ENCODE measurements around the gene CARD14.
"Not testable (repeated sequence)": the region's sequence is repeated elsewhere in the genome, so short reads cannot be mapped to it uniquely, and the experiment has no call there.

Gene CARD14

DNA sequence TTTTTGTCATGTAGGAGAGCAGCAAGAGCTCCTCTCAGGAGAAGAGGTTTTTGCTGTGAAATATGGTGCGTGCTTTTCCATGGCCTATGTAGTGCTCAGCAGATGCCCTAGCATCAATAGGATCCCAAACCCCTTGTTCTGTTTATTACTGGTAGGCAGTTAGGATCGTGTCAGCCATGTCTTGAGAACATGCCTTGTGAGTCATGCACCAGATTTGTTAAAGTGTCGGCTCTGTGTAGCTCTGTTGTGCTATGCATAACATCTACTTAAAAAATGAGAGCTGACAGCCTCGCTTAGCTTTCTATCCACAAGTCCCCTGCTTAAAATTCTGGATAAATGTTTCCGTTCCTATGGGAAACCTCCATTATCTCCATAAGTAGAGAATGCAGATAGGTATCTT is 18.5 kb upstream of the CARD14 start:
- DNase-seq, result no peak

GRCh38 chr17:80152081-80152702 is 17.6 kb upstream of the CARD14 start:
- no peak for DNase-seq

DNA sequence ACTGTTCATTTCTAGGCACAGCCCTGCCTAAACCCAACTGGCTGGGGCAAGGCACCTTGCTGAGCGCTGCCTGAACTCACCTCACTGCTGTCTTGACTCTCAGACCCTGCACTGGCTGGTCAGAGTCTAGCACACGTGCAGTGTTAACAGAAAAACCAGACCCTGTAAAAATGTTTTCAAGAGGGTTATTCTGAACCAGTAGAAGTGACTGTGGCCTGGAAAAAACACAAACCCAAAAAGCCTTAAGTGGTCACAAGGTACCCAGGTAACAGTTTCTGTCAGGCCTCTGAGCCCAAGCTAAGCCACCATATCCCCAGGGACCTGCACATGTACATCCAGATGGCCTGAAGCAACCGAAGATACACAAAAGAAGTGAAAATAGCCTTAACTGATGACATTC is 16.8 kb upstream of the CARD14 start:
- DNase-seq, result no peak

DNA sequence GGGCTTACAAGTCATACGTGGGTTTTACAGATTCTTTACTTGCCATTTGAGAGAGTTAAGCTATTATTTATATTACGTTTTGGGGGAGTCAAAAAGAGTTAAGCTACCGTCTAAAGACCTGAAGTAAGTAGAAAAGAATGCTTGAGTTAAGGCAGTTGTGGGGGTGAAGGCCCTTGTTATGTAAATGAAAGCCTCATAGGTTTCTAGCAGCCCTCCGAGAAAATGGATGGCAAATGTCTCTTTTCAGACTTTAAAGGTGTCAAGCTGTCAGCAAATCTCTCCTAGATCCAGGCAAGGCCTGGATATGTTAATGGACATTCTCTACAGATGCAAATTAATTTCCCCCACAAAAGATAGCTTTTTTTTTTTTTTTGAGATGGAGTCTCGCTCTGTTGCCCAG is 15.7 kb upstream of the CARD14 start:
- DNase-seq, result no peak

GRCh38 chr17:80155600-80155999 is 14.2 kb upstream of the CARD14 start:
- DNase-seq, result not testable (repeated sequence)

DNA sequence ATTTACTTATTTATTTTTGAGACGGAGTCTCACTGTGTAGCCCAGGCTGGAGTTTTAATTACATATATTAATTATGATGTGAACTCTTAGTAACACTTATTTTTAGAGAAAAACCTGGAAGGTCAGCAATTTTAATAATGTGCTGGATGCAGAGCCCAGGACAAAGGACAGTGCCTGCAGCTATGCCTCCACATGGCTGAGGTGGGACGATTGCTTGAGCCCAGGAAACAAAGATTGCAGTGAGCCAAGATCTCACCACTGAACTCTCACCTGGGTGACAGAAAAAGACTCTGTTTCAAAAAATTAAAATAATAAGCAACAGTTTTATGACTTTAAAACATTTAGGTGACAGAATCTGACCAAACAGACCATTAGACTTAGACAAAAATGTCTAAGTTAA is 11.0 kb upstream of the CARD14 start:
- no peak for DNase-seq

- no peak for DNase-seq
These were observed 9.3 kb upstream of the CARD14 start for GRCh38 chr17:80160536-80160935.

DNA sequence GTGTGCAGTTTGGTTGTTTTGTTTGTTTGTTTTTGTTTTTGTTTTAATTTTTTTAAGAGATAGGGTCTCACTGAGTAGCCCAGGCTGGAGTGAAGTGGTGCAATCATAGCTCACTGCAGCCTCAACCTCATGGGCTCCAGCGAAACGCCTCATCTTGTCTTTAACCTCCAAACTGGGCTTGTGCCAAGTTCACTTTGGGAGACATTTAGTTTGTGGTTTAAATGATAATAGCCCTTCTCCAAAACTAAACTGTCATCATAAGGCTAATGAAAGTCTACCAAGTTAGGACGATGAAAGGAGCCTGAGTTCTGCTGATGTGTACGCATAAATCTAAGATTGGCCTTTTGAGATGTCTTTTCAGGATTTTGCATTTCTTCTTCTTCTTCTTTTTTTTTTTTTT is 6.5 kb upstream of the CARD14 start:
- DNase-seq, result no peak

DNA sequence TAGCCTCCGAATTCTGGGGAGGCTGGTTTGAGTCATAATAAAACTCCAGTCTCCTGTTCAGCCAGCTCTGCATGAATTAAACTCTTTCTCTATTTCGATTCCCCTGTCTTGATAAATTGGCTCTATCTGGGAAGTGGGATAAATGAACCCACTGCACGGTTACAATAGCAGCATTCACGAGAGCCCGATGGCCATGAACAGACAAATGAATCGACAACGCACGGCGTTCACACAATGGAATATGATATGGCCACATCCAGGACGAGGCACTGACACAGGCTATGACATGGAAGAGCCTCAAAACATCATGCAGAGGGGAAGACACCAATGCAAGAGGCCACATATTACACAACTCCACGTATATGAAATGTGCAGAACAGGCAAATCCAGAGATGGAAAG is 5.6 kb upstream of the CARD14 start:
- DNase-seq, result no peak

DNA sequence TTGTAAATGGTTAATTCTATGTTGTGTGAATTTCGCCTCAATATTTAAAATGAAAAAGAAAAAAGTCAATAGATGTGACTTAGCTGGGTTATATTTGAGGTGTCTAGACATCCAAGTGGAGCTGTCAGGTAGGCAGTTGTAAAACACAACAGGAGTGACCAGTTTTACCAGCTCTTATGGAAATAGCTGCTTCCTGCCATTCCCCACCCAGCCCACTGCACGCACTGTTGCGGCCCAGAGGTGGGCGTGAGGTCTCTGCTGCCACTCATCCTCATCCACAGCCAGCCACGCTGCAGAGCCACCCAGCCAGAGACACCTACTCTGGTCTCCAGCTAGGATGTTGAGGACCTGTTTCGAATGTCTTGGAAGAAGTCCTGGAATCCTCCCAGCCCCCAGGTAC is 3.4 kb upstream of the CARD14 start:
- no peak for DNase-seq

DNA sequence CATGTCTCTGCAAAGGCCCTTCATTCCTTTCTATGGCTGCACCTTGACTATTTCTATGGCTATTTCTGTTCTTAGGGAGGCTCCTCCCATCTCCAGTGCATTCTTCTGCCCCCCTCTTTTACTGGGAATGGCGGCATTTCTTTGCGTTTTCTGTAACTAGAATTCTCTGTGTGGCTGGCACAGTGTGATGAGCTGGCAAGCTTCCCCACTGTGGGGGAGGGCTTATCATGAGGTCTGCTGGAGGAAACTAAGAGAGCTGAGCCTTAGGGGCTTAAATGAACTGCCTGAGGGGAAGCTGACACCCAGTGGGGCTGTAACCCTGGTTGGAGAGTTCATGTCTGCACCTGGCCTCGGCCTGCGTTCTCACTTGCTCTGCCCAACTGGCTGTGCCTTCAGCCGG is 1.5 kb upstream of the CARD14 start:
- no peak for DNase-seq

- DNase-seq, result no peak
These were observed 723 bp upstream of the CARD14 start for GRCh38 chr17:80169107-80169506.

GRCh38 chr17:80171681-80172080 is 1.9 kb downstream of the CARD14 start:
- DNase-seq, result no peak

DNA sequence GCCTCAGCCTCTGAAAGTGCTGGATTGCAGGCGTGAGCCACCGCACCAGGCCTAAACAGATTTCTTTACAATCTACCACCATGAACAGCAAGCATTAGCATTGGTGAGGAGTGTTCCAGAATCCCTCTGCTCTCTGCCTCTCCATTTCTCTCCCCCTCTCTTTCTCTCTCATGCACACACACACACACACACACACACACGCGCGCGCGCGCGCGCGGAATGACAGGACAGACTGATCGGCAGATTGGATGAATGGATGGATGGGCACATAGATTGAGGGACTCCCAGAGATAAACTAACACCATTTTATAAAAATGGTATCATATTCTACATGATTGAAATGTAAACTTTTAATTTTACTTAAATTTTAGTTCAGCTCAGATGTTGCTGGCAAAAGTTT is 3.3 kb downstream of the CARD14 start:
- DNase-seq, result no peak

GRCh38 chr17:80173916-80174315 is 4.1 kb downstream of the CARD14 start:
- DNase-seq, result no peak

GRCh38 chr17:80176757-80177156 is 6.9 kb downstream of the CARD14 start:
- DNase-seq, result no peak

- DNase-seq, result no peak
These were observed 8.3 kb downstream of the CARD14 start for GRCh38 chr17:80177986-80178595.

GRCh38 chr17:80180192-80180591 is 10.4 kb downstream of the CARD14 start:
- DNase-seq, result no peak

GRCh38 chr17:80181431-80181830 is 11.6 kb downstream of the CARD14 start:
- no peak for DNase-seq

- DNase-seq, result no peak
These were observed 12.5 kb downstream of the CARD14 start for GRCh38 chr17:80182118-80182844.

DNA sequence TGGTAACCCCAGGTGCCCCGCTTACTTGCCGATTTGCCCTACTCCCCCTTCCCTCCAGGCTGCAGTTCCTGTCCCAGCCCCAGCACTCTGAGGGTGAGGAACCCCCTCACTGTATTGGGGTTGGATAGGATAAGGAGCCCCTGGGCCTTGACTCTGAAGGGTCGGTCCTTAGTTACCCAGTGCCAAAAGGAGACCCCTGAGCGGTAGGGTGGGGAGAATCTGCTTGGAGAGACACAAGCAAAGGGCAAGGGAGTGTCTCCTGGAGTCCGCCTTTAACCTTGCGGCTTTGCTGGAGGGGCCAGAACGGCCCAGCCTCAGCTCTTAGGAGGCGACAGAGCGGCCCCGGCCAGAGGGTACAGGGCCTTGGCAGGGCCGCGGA is 13.0 kb downstream of the CARD14 start:
- no peak for DNase-seq

DNA sequence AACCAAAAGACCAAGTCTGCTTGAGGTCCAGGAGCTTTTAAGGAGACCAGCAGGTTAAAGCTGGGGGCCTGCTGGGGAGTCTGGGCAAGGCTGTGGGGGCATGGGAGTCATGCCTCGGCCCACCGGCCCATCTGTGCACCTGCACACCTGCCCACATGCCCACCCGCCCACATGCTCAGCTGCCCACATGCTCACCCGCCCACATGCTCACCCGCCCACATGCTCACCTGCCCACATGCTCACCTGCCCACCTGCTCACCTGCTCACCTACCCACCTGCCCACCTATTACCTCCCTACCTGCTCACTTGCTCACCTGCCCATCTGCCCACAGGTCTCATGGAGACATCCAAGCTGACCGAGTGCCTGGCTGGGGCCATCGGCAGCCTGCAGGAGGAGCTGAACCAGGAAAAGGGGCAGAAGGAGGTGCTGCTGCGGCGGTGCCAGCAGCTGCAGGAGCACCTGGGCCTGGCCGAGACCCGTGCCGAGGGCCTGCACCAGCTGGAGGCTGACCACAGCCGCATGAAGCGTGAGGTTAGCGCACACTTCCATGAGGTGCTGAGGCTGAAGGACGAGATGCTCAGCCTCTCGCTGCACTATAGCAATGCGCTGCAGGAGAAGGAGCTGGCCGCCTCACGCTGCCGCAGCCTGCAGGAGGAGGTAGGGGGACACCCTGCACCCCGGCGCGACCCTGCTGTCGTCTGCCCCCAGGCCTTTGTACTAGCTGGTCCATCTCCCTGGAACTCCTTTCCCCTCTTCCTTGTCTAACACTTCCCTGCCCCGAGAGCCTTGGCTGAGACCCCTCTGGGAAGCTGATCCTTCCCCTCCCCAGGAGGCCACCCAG is 14.0 kb downstream of the CARD14 start:
- no peak for DNase-seq

GRCh38 chr17:80184423-80184714 is 14.5 kb downstream of the CARD14 start:
- no peak for DNase-seq

DNA sequence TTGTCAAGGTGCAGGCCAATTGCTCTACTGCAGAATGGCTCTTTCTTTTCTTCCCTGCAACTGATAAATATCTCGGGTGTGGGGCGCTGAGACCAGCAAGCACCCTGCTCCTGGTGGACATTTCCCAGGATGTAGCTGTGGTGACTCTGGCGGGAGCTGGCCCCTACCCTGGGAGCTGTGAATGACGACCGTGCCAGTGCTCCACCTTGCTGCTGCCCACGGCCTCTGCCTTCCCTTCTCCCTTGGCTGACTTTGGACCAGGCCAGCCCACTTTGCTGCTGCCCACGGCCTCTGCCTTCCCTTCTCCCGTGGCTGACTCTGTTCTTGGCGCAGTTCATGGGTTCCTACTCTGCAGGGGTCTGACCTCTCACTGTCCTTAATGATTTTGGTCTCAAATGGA is 16.1 kb downstream of the CARD14 start:
- DNase-seq, result no peak

Data from CD4-positive, alpha-beta T cell treated with Interleukin-4 for 1 hour (primary cell).